HepG2 (cell line): ENCODE results near the gene CTNND2. TPM values are rescaled to one million over a fixed set of nuclear protein-coding genes. Genes with fewer than 3 reads are reported as not detected.

Experiments used
- CBX5 ChIP-seq: sonication (generic); formaldehyde crosslinking; IDR thresholded peaks from 2 replicates; pipeline ENCODE4 v1.4.0; 2020; ENCODE audit warnings: missing genetic modification reagents, borderline replicate concordance
- KDM5B ChIP-seq: sonication (generic); formaldehyde crosslinking; IDR thresholded peaks from 2 replicates; pipeline ENCODE4 v1.4.0; 2020; ENCODE audit warnings: missing genetic modification reagents, mild to moderate bottlenecking, borderline replicate concordance
- MTA1 ChIP-seq: sonication (generic); formaldehyde crosslinking; IDR thresholded peaks from 2 replicates; pipeline ENCODE4 v1.4.0; 2020; ENCODE audit warnings: missing genetic modification reagents, mild to moderate bottlenecking, borderline replicate concordance
- NFAT5 ChIP-seq: sonication (generic); formaldehyde crosslinking; IDR thresholded peaks from 2 replicates; pipeline ENCODE4 v1.4.0; 2020; ENCODE audit warnings: missing genetic modification reagents
- SAP130 ChIP-seq: IDR thresholded peaks from 2 replicates; pipeline ENCODE4 v1.6.1; 2016; ENCODE audit warnings: low read depth
- ZBTB7A ChIP-seq: sonication (generic); formaldehyde crosslinking; IDR thresholded peaks from 2 replicates; pipeline ENCODE4 v1.8.0; 2022; ENCODE audit warnings: mild to moderate bottlenecking, missing genetic modification reagents
- ZNF142 ChIP-seq: sonication (generic); formaldehyde crosslinking; IDR thresholded peaks from 2 replicates; pipeline ENCODE4 v1.4.0; 2020; ENCODE audit warnings: missing genetic modification reagents
- polyA plus RNA-seq, 8 experiments: library from polyadenylated mRNA; depleted of rRNA in 3 of 8; stranded (reverse) in 7 of 8; unstranded in 1 of 8; fragments of >200 nt; fragmentation: Illumina TruSeq in 4 of 8; extraction: Trizol in 4 of 8; gene quantifications; 2 replicates each; pipeline versions ENCODE4 v1.2.1 to v1.2.3, GENCODE V29; 2011 to 2016; ENCODE audit warnings: low read depth in 4 of 8, missing spikeins in 1 of 8, mixed read lengths in 1 of 8; ENCODE audit not compliant: insufficient read depth in 1 of 8
- total RNA-seq, 5 experiments: library from RNA; depleted of rRNA; stranded (reverse); fragments of >200 nt; fragmentation: Illumina TruSeq; extraction: Trizol; gene quantifications; 2 replicates each; pipeline ENCODE4 v1.2.3, GENCODE V29; 2016; ENCODE audit warnings: low read depth in 1 of 5

CTNND2 gene
- total and polyA plus RNA-seq, 2 of the 13 experiments (the other 11 are each of a cell fraction or from before 2014, with no cell fraction given), result not detected

- TF ChIP-seq ZNF142 (CRISPR knock-in tag) (no peak), SAP130 (CRISPR knock-in tag) (no peak), KDM5B (CRISPR knock-in tag) (no peak), ZBTB7A (no peak), MTA1 (CRISPR knock-in tag) (no peak), CBX5 (CRISPR knock-in tag) (no peak), NFAT5 (CRISPR knock-in tag) (no peak)
Measured at GRCh38 chr5:11483630-11484029, 420.6 kb downstream of the CTNND2 start (continued).
